Keratinocyte (primary cell): Measurements from ENCODE around the gene PRKN. TPM values are rescaled to one million over a fixed set of nuclear protein-coding genes. Genes with fewer than 3 reads are reported as not detected.

ENCODE experiments used
- DNase-seq: peaks from one replicate; pipeline ENCODE4 v3.0.0-alpha.2; 2011; ENCODE audit warnings: low read depth, missing footprints, low spot score
- FAIRE-seq: peaks from 2 replicates; lab custom pipeline; 2011; peaks lifted over from hg19 to GRCh38; lab: Jason Lieb, UNC
- H2AFZ ChIP-seq: 2 replicates; pipeline ENCODE4 v1.6.0; 2012; ENCODE audit warnings: low read length, control low read depth, inconsistent platforms; ENCODE audit not compliant: control insufficient read depth
- H3K27ac ChIP-seq: 2 replicates; pipeline ENCODE4 v1.5.1; 2011; ENCODE audit warnings: low read length; ENCODE audit not compliant: control insufficient read depth, insufficient read depth
- H3K27me3 ChIP-seq: 3 replicates; pipeline ENCODE4 v1.6.0; 2011; ENCODE audit warnings: low read length; ENCODE audit not compliant: control insufficient read depth, insufficient read depth; ENCODE audit errors: extremely low read depth
- H3K36me3 ChIP-seq, 2 experiments: 2 replicates in 1 of 2; 3 replicates in 1 of 2; pipeline ENCODE4 v1.5.1; 2011; ENCODE audit warnings: low read length in 2 of 2, mild to moderate bottlenecking in 1 of 2; ENCODE audit not compliant: control insufficient read depth in 2 of 2, insufficient read depth in 2 of 2; ENCODE audit errors: extremely low read depth in 1 of 2
- H3K4me1 ChIP-seq: 3 replicates; pipeline ENCODE4 v1.5.1; 2011; ENCODE audit warnings: low read length; ENCODE audit not compliant: control insufficient read depth, insufficient read depth; ENCODE audit errors: extremely low read depth
- H3K4me2 ChIP-seq: 3 replicates; pipeline ENCODE4 v1.6.0; 2011; ENCODE audit warnings: low read depth, low read length; ENCODE audit not compliant: control insufficient read depth, insufficient read depth; ENCODE audit errors: extremely low read depth
- H3K4me3 ChIP-seq, 3 experiments: fragments of 200-600 bp in 1 of 3; sonication (generic) in 1 of 3; 2 replicates in 2 of 3; 3 replicates in 1 of 3; pipeline ENCODE4 v1.5.1; 2011 to 2016; ENCODE audit warnings: low read length in 3 of 3, mild to moderate bottlenecking in 3 of 3, control low read depth in 2 of 3, inconsistent platforms in 1 of 3, low read depth in 1 of 3, mixed read lengths in 1 of 3, mixed run types in 1 of 3, moderate library complexity in 1 of 3; ENCODE audit not compliant: control insufficient read depth in 2 of 3, insufficient read depth in 2 of 3; ENCODE audit errors: extremely low read depth in 1 of 3
- H3K79me2 ChIP-seq: 2 replicates; pipeline ENCODE4 v1.6.0; 2012; ENCODE audit warnings: low read length; ENCODE audit not compliant: control insufficient read depth, insufficient read depth
- H3K9ac ChIP-seq: 3 replicates; pipeline ENCODE4 v1.6.0; 2011; ENCODE audit warnings: low read length; ENCODE audit not compliant: control insufficient read depth, insufficient read depth; ENCODE audit errors: extremely low read depth
- H3K9me1 ChIP-seq: 3 replicates; pipeline ENCODE4 v1.6.0; 2011; ENCODE audit warnings: low read length; ENCODE audit not compliant: control insufficient read depth, insufficient read depth; ENCODE audit errors: extremely low read depth
- H3K9me3 ChIP-seq: 2 replicates; pipeline ENCODE4 v1.5.1; 2012; ENCODE audit warnings: low read depth, low read length; ENCODE audit not compliant: control insufficient read depth
- H4K20me1 ChIP-seq: 3 replicates; pipeline ENCODE4 v1.6.0; 2011; ENCODE audit warnings: low read length; ENCODE audit not compliant: control insufficient read depth, insufficient read depth; ENCODE audit errors: extremely low read depth
- EZH2 ChIP-seq: IDR thresholded peaks from one replicate; pipeline ENCODE4 v1.6.1; 2012; ENCODE audit warnings: inconsistent platforms, mild to moderate bottlenecking, low read length, moderate library complexity
- dilution Hi-C: fragments of 300-500 bp; cut with MboI; formaldehyde crosslinking; loops from one replicate; pipeline ENCODE4 v1.7.0; 2020; ENCODE audit warnings: low sequenced_read_pairs; ENCODE audit not compliant: extremely low pct_ligation_motif_present
- polyA plus RNA-seq, 5 experiments: library from polyadenylated mRNA; depleted of rRNA in 3 of 5; stranded (reverse) in 3 of 5; stranded (forward) in 1 of 5; unstranded in 1 of 5; fragments of >200 nt; gene quantifications; 1 replicate in 1 of 5; 2 replicates in 3 of 5; 3 replicates in 1 of 5; pipeline versions ENCODE4 v1.2.1 to v1.2.3, GENCODE V29; 2011 to 2012; ENCODE audit warnings: missing spikeins in 2 of 5, low read depth in 1 of 5, low replicate concordance in 1 of 5
- TF ChIP-seq, protein P1 (sequence below), 3 experiments: IDR thresholded peaks in 1 of 3; conservative IDR thresholded peaks in 1 of 3; optimal IDR thresholded peaks in 1 of 3; 2 replicates in 2 of 3; 3 replicates in 1 of 3; pipeline versions ENCODE3 to v1.5.1; 2011; ENCODE audit warnings: low read length in 3 of 3, mild to moderate bottlenecking in 3 of 3, moderate library complexity in 2 of 3, control low read depth in 1 of 3, inconsistent platforms in 1 of 3; ENCODE audit not compliant: insufficient read depth in 2 of 3; ENCODE audit errors: extremely low read depth in 1 of 3

Gene PRKN
- polyA plus RNA-seq, 1 donor (not counting 4 experiments of a cell fraction or from before 2014, with no cell fraction given) = 0.67 TPM

GRCh38 chr6:161479376-161479775 is 1248.2 kb downstream of the PRKN start:
- Histone ChIP-seq H4K20me1 (no peaks in the 10 kb centered on the region), H3K9ac (no peak overlapping the region), H3K4me1 (no peaks in the 10 kb centered on the region), H3K4me3 (no peak overlapping the region), H3K79me2 (no peaks in the 10 kb centered on the region), H3K4me2 (no peak overlapping the region), H2AFZ (no peak overlapping the region), H3K9me1 (no peaks in the 10 kb centered on the region), H3K27ac (no peak overlapping the region), H3K27me3 (no peaks in the 10 kb centered on the region), H3K9me3 (no peaks in the 10 kb centered on the region), H3K36me3 (no peaks in the 10 kb centered on the region)
- dilution Hi-C loops = no loop called here
- DNase-seq (no peak), FAIRE-seq (no peak)
- no peak for TF ChIP-seq EZH2
- TF ChIP-seq, protein P1, sequence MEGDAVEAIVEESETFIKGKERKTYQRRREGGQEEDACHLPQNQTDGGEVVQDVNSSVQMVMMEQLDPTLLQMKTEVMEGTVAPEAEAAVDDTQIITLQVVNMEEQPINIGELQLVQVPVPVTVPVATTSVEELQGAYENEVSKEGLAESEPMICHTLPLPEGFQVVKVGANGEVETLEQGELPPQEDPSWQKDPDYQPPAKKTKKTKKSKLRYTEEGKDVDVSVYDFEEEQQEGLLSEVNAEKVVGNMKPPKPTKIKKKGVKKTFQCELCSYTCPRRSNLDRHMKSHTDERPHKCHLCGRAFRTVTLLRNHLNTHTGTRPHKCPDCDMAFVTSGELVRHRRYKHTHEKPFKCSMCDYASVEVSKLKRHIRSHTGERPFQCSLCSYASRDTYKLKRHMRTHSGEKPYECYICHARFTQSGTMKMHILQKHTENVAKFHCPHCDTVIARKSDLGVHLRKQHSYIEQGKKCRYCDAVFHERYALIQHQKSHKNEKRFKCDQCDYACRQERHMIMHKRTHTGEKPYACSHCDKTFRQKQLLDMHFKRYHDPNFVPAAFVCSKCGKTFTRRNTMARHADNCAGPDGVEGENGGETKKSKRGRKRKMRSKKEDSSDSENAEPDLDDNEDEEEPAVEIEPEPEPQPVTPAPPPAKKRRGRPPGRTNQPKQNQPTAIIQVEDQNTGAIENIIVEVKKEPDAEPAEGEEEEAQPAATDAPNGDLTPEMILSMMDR (optimal IDR thresholded peaks at IDR 0.05 in 1 of 3, IDR thresholded peaks at IDR 0.05 in 1 of 3, conservative IDR thresholded peaks at IDR 0.05 in 1 of 3; ENCODE audit: extremely low read depth in 1 of 3, insufficient read depth in 2 of 3, low read length in 3 of 3) = no peak

- TF ChIP-seq, protein P1 (optimal IDR thresholded peaks at IDR 0.05 in 1 of 3, IDR thresholded peaks at IDR 0.05 in 1 of 3, conservative IDR thresholded peaks at IDR 0.05 in 1 of 3; ENCODE audit: extremely low read depth in 1 of 3, insufficient read depth in 2 of 3, low read length in 3 of 3) = no peak
- TF ChIP-seq EZH2 = no peak
- dilution Hi-C loops = no loop called here
- no peak overlapping the region for H3K27ac ChIP-seq
- no peaks in the 10 kb centered on the region for H3K27me3 ChIP-seq
- no peaks in the 10 kb centered on the region for H3K4me1 ChIP-seq
- no peaks in the 10 kb centered on the region for H3K36me3 ChIP-seq
- H3K4me3 ChIP-seq = no peak overlapping the region
- FAIRE-seq (no peak), DNase-seq (no peak)
- H3K4me2 ChIP-seq = no peak overlapping the region
- no peaks in the 10 kb centered on the region for H3K9me3 ChIP-seq
- no peaks in the 10 kb centered on the region for H4K20me1 ChIP-seq
- no peaks in the 10 kb centered on the region for H3K79me2 ChIP-seq
- H3K9ac ChIP-seq = no peak overlapping the region
- no peak overlapping the region for H2AFZ ChIP-seq
- H3K9me1 ChIP-seq = no peaks in the 10 kb centered on the region
These were observed 1249.6 kb downstream of the PRKN start for GRCh38 chr6:161477876-161478425.
